Endothelial cell of umbilical vein (primary cell): ENCODE data around the gene ACTMAP. TPM values are rescaled to one million over a fixed set of nuclear protein-coding genes. Genes with fewer than 3 reads are reported as not detected.

Source experiments
- BruUV-seq: library from RNA; stranded (reverse); fragments of 400-500 nt; replicated peaks from 2 replicates; lab custom pipeline; 2021; lab: Mats Ljungman, UMichigan
- CTCF ChIA-PET: fragments of 300-600, 350-600 bp; sonication (Branson Sonifier 250); formaldehyde crosslinking; loops from one replicate; lab custom pipeline; 2021; ENCODE audit warnings: antibody characterized with exemption, inconsistent platforms; lab: Charles Lee
- POLR2A ChIA-PET: fragments of 300-600, 350-600 bp; sonication (Branson Sonifier 250); formaldehyde crosslinking; loops from one replicate; lab custom pipeline; 2021; ENCODE audit warnings: antibody characterized with exemption, inconsistent platforms; lab: Charles Lee
- DNase-seq: peaks from one replicate; pipeline ENCODE4 v3.0.0-alpha.2; 2011; ENCODE audit warnings: low read depth, low spot score
- FAIRE-seq: peaks from 2 replicates; lab custom pipeline; 2011; peaks lifted over from hg19 to GRCh38; lab: Jason Lieb, UNC
- H2AFZ ChIP-seq: 2 replicates; pipeline ENCODE4 v1.6.0; 2012; ENCODE audit warnings: low read depth, low read length, control low read depth, inconsistent platforms
- H3K27ac ChIP-seq: 2 replicates; pipeline ENCODE4 v1.5.1; 2011; ENCODE audit warnings: low read depth, mild to moderate bottlenecking, control low read depth, low read length, moderate library complexity; ENCODE audit not compliant: insufficient read depth
- H3K27me3 ChIP-seq, 2 experiments: 2 replicates each; pipeline versions ENCODE4 v1.6.0 to v1.6.1; 2011; ENCODE audit warnings: low read length in 2 of 2, mixed read lengths in 1 of 2; ENCODE audit not compliant: control insufficient read depth in 2 of 2, insufficient read depth in 2 of 2
- H3K36me3 ChIP-seq, 2 experiments: 2 replicates in 1 of 2; 3 replicates in 1 of 2; pipeline ENCODE4 v1.5.1; 2011; ENCODE audit warnings: low read length in 2 of 2, mild to moderate bottlenecking in 1 of 2, moderate library complexity in 1 of 2; ENCODE audit not compliant: control insufficient read depth in 2 of 2, insufficient read depth in 2 of 2; ENCODE audit errors: extremely low read depth in 1 of 2
- H3K4me1 ChIP-seq: 3 replicates; pipeline ENCODE4 v1.5.1; 2011; ENCODE audit warnings: mild to moderate bottlenecking, low read length; ENCODE audit not compliant: control insufficient read depth, insufficient read depth; ENCODE audit errors: extremely low read depth
- H3K4me2 ChIP-seq: 2 replicates; pipeline ENCODE4 v1.6.1; 2011; ENCODE audit warnings: low read length, control low read depth, mixed read lengths; ENCODE audit not compliant: insufficient read depth
- H3K4me3 ChIP-seq, 3 experiments: fragments of 200-600 bp in 1 of 3; sonication (generic), shearing (Covaris generic) in 1 of 3; replicated peaks in 1 of 3; 2 replicates each; pipeline ENCODE4 v1.5.1; 2011 to 2016; ENCODE audit warnings: control low read depth in 3 of 3, low read length in 3 of 3, mild to moderate bottlenecking in 2 of 3, inconsistent platforms in 1 of 3, low read depth in 1 of 3, moderate library complexity in 1 of 3; ENCODE audit not compliant: insufficient read depth in 1 of 3
- H3K79me2 ChIP-seq: 2 replicates; pipeline ENCODE4 v1.6.0; 2012; ENCODE audit warnings: low read length, inconsistent platforms; ENCODE audit not compliant: control insufficient read depth, insufficient read depth
- H3K9ac ChIP-seq: replicated peaks from 2 replicates; pipeline ENCODE3; 2011; ENCODE audit warnings: low read length, control low read depth; ENCODE audit not compliant: insufficient read depth; ENCODE audit errors: extremely low read depth
- H3K9me1 ChIP-seq: replicated peaks from 3 replicates; pipeline ENCODE4 v1.6.0; 2011; ENCODE audit warnings: mild to moderate bottlenecking, low read length; ENCODE audit not compliant: control insufficient read depth, insufficient read depth; ENCODE audit errors: extremely low read depth
- H3K9me3 ChIP-seq: replicated peaks from 2 replicates; pipeline ENCODE4 v1.5.1; 2012; ENCODE audit warnings: low read length, inconsistent platforms; ENCODE audit not compliant: control insufficient read depth, insufficient read depth
- H4K20me1 ChIP-seq: replicated peaks from 2 replicates; pipeline ENCODE3; 2011; ENCODE audit warnings: mild to moderate bottlenecking, low read length; ENCODE audit not compliant: control insufficient read depth, insufficient read depth; ENCODE audit errors: extremely low read depth
- CTCF ChIP-seq, 2 donors: IDR thresholded peaks; 1 replicate in 1 of 2; 2 replicates in 1 of 2; pipeline ENCODE4 v1.5.1; 2011; ENCODE audit warnings: low read length in 2 of 2, mild to moderate bottlenecking in 2 of 2, moderate library complexity in 2 of 2, control low read depth in 1 of 2, inconsistent platforms in 1 of 2, low read depth in 1 of 2; ENCODE audit not compliant: insufficient read depth in 1 of 2; ENCODE audit errors: extremely low read depth in 1 of 2
- EZH2 ChIP-seq: IDR thresholded peaks from 2 replicates; pipeline ENCODE4 v1.6.1; 2012; ENCODE audit warnings: borderline replicate concordance, low read depth, mild to moderate bottlenecking, moderate library complexity, low read length, inconsistent platforms; ENCODE audit not compliant: severe bottlenecking
- FOS ChIP-seq: IDR thresholded peaks from 2 replicates; pipeline ENCODE4 v1.6.1; 2011; ENCODE audit warnings: mild to moderate bottlenecking, low read length, moderate library complexity, borderline replicate concordance; ENCODE audit not compliant: insufficient read depth
- GATA2 ChIP-seq: IDR thresholded peaks from 2 replicates; pipeline ENCODE4 v1.7.0; 2011; ENCODE audit warnings: low read depth, mild to moderate bottlenecking, moderate library complexity, mixed read lengths, low read length; ENCODE audit not compliant: insufficient read length, insufficient read depth
- JUN ChIP-seq: IDR thresholded peaks from 2 replicates; pipeline ENCODE4 v1.6.1; 2011; ENCODE audit warnings: borderline replicate concordance, low read depth; ENCODE audit not compliant: insufficient read length, insufficient read depth
- MAX ChIP-seq: IDR thresholded peaks from 2 replicates; pipeline ENCODE4 v1.6.1; 2011; ENCODE audit not compliant: insufficient read depth, insufficient read length
- MYC ChIP-seq: IDR thresholded peaks from one replicate; pipeline ENCODE4 v1.6.1; 2011; ENCODE audit warnings: mild to moderate bottlenecking, low read depth, low read length
- POLR2A ChIP-seq: IDR thresholded peaks from 2 replicates; pipeline ENCODE4 v1.6.1; 2012; ENCODE audit warnings: low read depth, mild to moderate bottlenecking, control low read depth, low read length
- POLR2AphosphoS5 ChIP-seq: IDR thresholded peaks from 2 replicates; pipeline ENCODE4 v1.6.1; 2012; ENCODE audit warnings: low read depth, mild to moderate bottlenecking, control low read depth, low read length, moderate library complexity; ENCODE audit not compliant: insufficient read depth
- dilution Hi-C: fragments of 300-500 bp; cut with MboI; formaldehyde crosslinking; loops from one replicate; pipeline ENCODE4 v1.15.0; 2019; ENCODE audit warnings: low sequenced_read_pairs; ENCODE audit not compliant: extremely low pct_ligation_motif_present
- intact Hi-C: fragments of 100-400 bp; cut with micrococcal nuclease; formaldehyde crosslinking; loops from one replicate; pipeline ENCODE4 v1.10.0; 2022
- polyA plus RNA-seq, 4 experiments: library from polyadenylated mRNA; depleted of rRNA in 3 of 4; stranded (reverse) in 3 of 4; unstranded in 1 of 4; fragments of >200 nt; gene quantifications; 2 replicates each; pipeline versions ENCODE4 v1.2.1 to v1.2.3, GENCODE V29; 2011 to 2012; ENCODE audit warnings: missing spikeins in 1 of 4
- total RNA-seq: library from RNA; stranded (reverse); gene quantifications from 2 replicates; pipeline ENCODE4 v1.2.3, GENCODE V29; 2021

ACTMAP gene
- total and polyA plus RNA-seq, 2 donors (not counting 3 experiments of a cell fraction or from before 2014, with no cell fraction given) = 5.2 to 9.1 TPM

GRCh38 chr19:40693150-40693788 lies 57.0 kb downstream of the ACTMAP start:
- intact Hi-C loops (no loop called here), dilution Hi-C loops (no loop called here)
- Histone ChIP-seq H3K27ac (no peak overlapping the region), H2AFZ (no peak overlapping the region), H3K9me3 (no peaks in the 10 kb centered on the region), H4K20me1 (no peaks in the 10 kb centered on the region), H3K9ac (no peak overlapping the region), H3K9me1 (no peaks in the 10 kb centered on the region), H3K4me1 (peaks cover 13% of the 10 kb centered on the region), H3K4me3 (no peak overlapping the region), H3K4me2 (no peak overlapping the region), H3K79me2 (peaks cover 19% of the 10 kb centered on the region), H3K27me3 (no peaks in the 10 kb centered on the region), H3K36me3 (no peaks in the 10 kb centered on the region)
- FAIRE-seq = no peak
- POLR2A ChIA-PET = no interaction called here
- BruUV-seq = no TSS peak
- TF ChIP-seq GATA2 (no peak), JUN (no peak), MAX (no peak), POLR2AphosphoS5 (no peak), MYC (no peak)
- CTCF ChIA-PET = interaction anchor here (1.7 kb wide), 1 partner anchor 114 kb away, joined by 5 read pairs; no protein-coding TSS in a partner anchor
- DNase-seq = no peak

GRCh38 chr19:40692212-40692551 lies 58.1 kb downstream of the ACTMAP start:
- H3K9ac ChIP-seq = no peak overlapping the region
- POLR2A ChIA-PET = no interaction called here
- BruUV-seq = no TSS peak
- FAIRE-seq (no peak), DNase-seq (no peak)
- H4K20me1 ChIP-seq = no peaks in the 10 kb centered on the region
- H3K9me3 ChIP-seq = no peaks in the 10 kb centered on the region
- intact Hi-C loops = no loop called here
- CTCF ChIA-PET = interaction anchor here (0.5 to 1.7 kb wide), 2 partner anchors 21 to 115 kb away, joined by 3 to 5 read pairs; no protein-coding TSS in a partner anchor
- no peak overlapping the region for H3K27ac ChIP-seq
- H2AFZ ChIP-seq = no peak overlapping the region
- TF ChIP-seq POLR2A (no peak), GATA2 (no peak), JUN (no peak), MAX (no peak), MYC (no peak), FOS (no peak), EZH2 (no peak), CTCF (IDR thresholded peaks at IDR 0.05; ENCODE audit: extremely low read depth in 1 of 2, insufficient read depth in 1 of 2, low read depth in 1 of 2, low read length in 2 of 2) (no peak), POLR2AphosphoS5 (no peak)
- H3K4me1 ChIP-seq = peaks cover 13% of the 10 kb centered on the region
- dilution Hi-C loops = no loop called here
- H3K4me2 ChIP-seq = no peak overlapping the region
- H3K27me3 ChIP-seq = no peaks in the 10 kb centered on the region
- no peaks in the 10 kb centered on the region for H3K36me3 ChIP-seq
- no peak overlapping the region for H3K4me3 ChIP-seq
- H3K79me2 ChIP-seq = peaks cover 27% of the 10 kb centered on the region
- H3K9me1 ChIP-seq = no peaks in the 10 kb centered on the region
